KMS-11 (cell line): ENCODE data around the gene FAM114A1.

Source experiments
- H2AFZ ChIP-seq: fragments of 200-600 bp; sonication (generic); 2 replicates; pipeline ENCODE4 v1.6.1; 2016; ENCODE audit warnings: antibody characterized with exemption, mixed run types, low read depth
- H3K27ac ChIP-seq: fragments of 200-600 bp; sonication (generic); 2 replicates; pipeline ENCODE4 v1.6.1; 2016; ENCODE audit warnings: mild to moderate bottlenecking, mixed run types
- H3K27me3 ChIP-seq: fragments of 200-600 bp; sonication (generic); 2 replicates; pipeline ENCODE4 v1.6.1; 2017; ENCODE audit warnings: mild to moderate bottlenecking, low read depth, mixed run types, moderate library complexity; ENCODE audit not compliant: insufficient read depth
- H3K36me3 ChIP-seq: fragments of 200-600 bp; sonication (generic); 2 replicates; pipeline ENCODE4 v1.6.1; 2017; ENCODE audit warnings: mild to moderate bottlenecking, mixed run types; ENCODE audit not compliant: insufficient read depth
- H3K4me1 ChIP-seq: fragments of 200-600 bp; sonication (generic); 2 replicates; pipeline ENCODE4 v1.6.1; 2016; ENCODE audit warnings: mild to moderate bottlenecking, low read depth, mixed run types; ENCODE audit not compliant: poor library complexity, severe bottlenecking
- H3K4me2 ChIP-seq: fragments of 200-600 bp; sonication (generic); 2 replicates; pipeline ENCODE4 v1.7.0; 2016; ENCODE audit warnings: mild to moderate bottlenecking, mixed run types
- H3K4me3 ChIP-seq: fragments of 200-600 bp; sonication (generic); IDR thresholded peaks from 2 replicates; pipeline ENCODE4 v1.6.1; 2017; ENCODE audit warnings: low read depth, low read length, mixed read lengths; ENCODE audit not compliant: insufficient read depth
- H3K79me2 ChIP-seq: fragments of 200-600 bp; sonication (generic); 2 replicates; pipeline ENCODE4 v1.6.1; 2016; ENCODE audit warnings: low read depth, mixed run types; ENCODE audit not compliant: insufficient read depth
- H3K9ac ChIP-seq: fragments of 200-600 bp; sonication (generic); 2 replicates; pipeline ENCODE4 v1.6.1; 2016; ENCODE audit warnings: mild to moderate bottlenecking, mixed run types
- H4K20me1 ChIP-seq: fragments of 200-600 bp; sonication (generic); 2 replicates; pipeline ENCODE4 v1.6.1; 2016; ENCODE audit warnings: mild to moderate bottlenecking, mixed run types; ENCODE audit not compliant: insufficient read depth
- CTCF ChIP-seq: fragments of 200-600 bp; sonication (generic); conservative IDR thresholded peaks from 2 replicates; pipeline ENCODE4 v1.6.1; 2017; ENCODE audit warnings: low read depth, mild to moderate bottlenecking, antibody characterized with exemption, low read length, moderate library complexity, mixed read lengths

The FAM114A1 gene

GRCh38 chr4:38923746-38924145 lies 56.1 kb downstream of the FAM114A1 start:
- TF ChIP-seq CTCF, result no peak

GRCh38 chr4:38924353-38924752 lies 56.7 kb downstream of the FAM114A1 start:
- H3K27ac ChIP-seq, result no peak overlapping the region
- H3K4me2 ChIP-seq, result no peak overlapping the region
- TF ChIP-seq CTCF, result no peak
- H3K4me3 ChIP-seq, result no peak overlapping the region
- no peaks in the 10 kb centered on the region for H3K4me1 ChIP-seq
- H3K27me3 ChIP-seq, result no peaks in the 10 kb centered on the region
- no peaks in the 10 kb centered on the region for H3K36me3 ChIP-seq
- no peaks in the 10 kb centered on the region for H3K79me2 ChIP-seq
- no peak overlapping the region for H2AFZ ChIP-seq
- H4K20me1 ChIP-seq, result no peaks in the 10 kb centered on the region
- no peak overlapping the region for H3K9ac ChIP-seq

More at GRCh38 chr4:38923746-38924145, 56.1 kb downstream of the FAM114A1 start:
- Histone ChIP-seq H3K4me1 (no peaks in the 10 kb centered on the region), H4K20me1 (no peaks in the 10 kb centered on the region), H3K4me3 (no peak overlapping the region), H3K4me2 (no peak overlapping the region), H3K36me3 (no peaks in the 10 kb centered on the region), H3K27ac (no peak overlapping the region), H3K9ac (no peak overlapping the region), H3K79me2 (no peaks in the 10 kb centered on the region), H2AFZ (no peak overlapping the region), H3K27me3 (no peaks in the 10 kb centered on the region)

GRCh38 chr4:38925492-38926413 lies 58.1 kb downstream of the FAM114A1 start:
- Histone ChIP-seq H3K36me3 (no peaks in the 10 kb centered on the region), H2AFZ (no peak overlapping the region), H3K79me2 (no peaks in the 10 kb centered on the region), H3K4me2 (no peak overlapping the region), H4K20me1 (no peaks in the 10 kb centered on the region), H3K9ac (no peak overlapping the region), H3K27ac (no peak overlapping the region), H3K4me3 (no peak overlapping the region), H3K27me3 (no peaks in the 10 kb centered on the region), H3K4me1 (no peaks in the 10 kb centered on the region)
- no peak for TF ChIP-seq CTCF

- Histone ChIP-seq H3K4me2 (no peak overlapping the region), H2AFZ (no peak overlapping the region), H3K27ac (no peak overlapping the region), H3K4me3 (no peak overlapping the region), H3K9ac (no peak overlapping the region), H4K20me1 (no peaks in the 10 kb centered on the region), H3K79me2 (no peaks in the 10 kb centered on the region), H3K36me3 (no peaks in the 10 kb centered on the region), H3K27me3 (no peaks in the 10 kb centered on the region), H3K4me1 (no peaks in the 10 kb centered on the region)
- no peak for TF ChIP-seq CTCF
Measured at GRCh38 chr4:38926896-38927295, 59.3 kb downstream of the FAM114A1 start.
